Measurements from ENCODE around the gene DOK6. TPM values are rescaled to one million over a fixed set of nuclear protein-coding genes. Genes with fewer than 3 reads are reported as not detected.
A peak's percentile ranks its signal among the peaks of the same experiment; 100 is the strongest.
"Not testable (repeated sequence)": the region's sequence is repeated elsewhere in the genome, so short reads cannot be mapped to it uniquely, and the experiment has no call there.

Gene DOK6
- polyA plus RNA-seq, 3 donors: 17.1 to 21.7 (median 19.1) TPM

- no peak for DNase-seq (ENCODE audit: extremely low read depth in 1 of 11, low read depth in 9 of 11, low spot score in 4 of 11)
These were observed 465.1 kb downstream of the DOK6 start for GRCh38 chr18:69865776-69866175.

- no peak for DNase-seq (ENCODE audit: extremely low read depth in 1 of 11, low read depth in 9 of 11, low spot score in 4 of 11)
These were observed 465.5 kb downstream of the DOK6 start for GRCh38 chr18:69866212-69866611.

GRCh38 chr18:69870736-69871135 is 470.0 kb downstream of the DOK6 start:
- DNase-seq (ENCODE audit: extremely low read depth in 1 of 11, low read depth in 9 of 11, low spot score in 4 of 11): no peak

GRCh38 chr18:69871363-69871762 is 470.7 kb downstream of the DOK6 start:
- no peak for DNase-seq (ENCODE audit: extremely low read depth in 1 of 11, low read depth in 9 of 11, low spot score in 4 of 11)

GRCh38 chr18:69872661-69873060 is 472.0 kb downstream of the DOK6 start:
- no peak for DNase-seq (ENCODE audit: extremely low read depth in 1 of 11, low read depth in 9 of 11, low spot score in 4 of 11)

GRCh38 chr18:69874058-69874457 is 473.4 kb downstream of the DOK6 start:
- DNase-seq (ENCODE audit: extremely low read depth in 1 of 11, low read depth in 9 of 11, low spot score in 4 of 11): no peak

GRCh38 chr18:69876490-69876889 is 475.8 kb downstream of the DOK6 start:
- DNase-seq (ENCODE audit: extremely low read depth in 1 of 11, low read depth in 9 of 11, low spot score in 4 of 11): no peak

GRCh38 chr18:69878213-69878933 is 477.7 kb downstream of the DOK6 start:
- peak in 1 of 11 donors; percentile 13 for DNase-seq (ENCODE audit: extremely low read depth in 1 of 11, low read depth in 9 of 11, low spot score in 4 of 11)

- DNase-seq (ENCODE audit: extremely low read depth in 1 of 11, low read depth in 9 of 11, low spot score in 4 of 11): not testable (repeated sequence)
These were observed 478.4 kb downstream of the DOK6 start for GRCh38 chr18:69879051-69879450.

GRCh38 chr18:69880083-69880482 is 479.4 kb downstream of the DOK6 start:
- no peak for DNase-seq (ENCODE audit: extremely low read depth in 1 of 11, low read depth in 9 of 11, low spot score in 4 of 11)

GRCh38 chr18:69882965-69883668 is 482.4 kb downstream of the DOK6 start:
- no peak for DNase-seq (ENCODE audit: extremely low read depth in 1 of 11, low read depth in 9 of 11, low spot score in 4 of 11)

GRCh38 chr18:69883781-69884180 is 483.1 kb downstream of the DOK6 start:
- DNase-seq (ENCODE audit: extremely low read depth in 1 of 11, low read depth in 9 of 11, low spot score in 4 of 11): no peak

- no peak for DNase-seq (ENCODE audit: extremely low read depth in 1 of 11, low read depth in 9 of 11, low spot score in 4 of 11)
These were observed 484.7 kb downstream of the DOK6 start for GRCh38 chr18:69885355-69885754.

GRCh38 chr18:69885841-69886531 is 485.3 kb downstream of the DOK6 start:
- no peak for DNase-seq (ENCODE audit: extremely low read depth in 1 of 11, low read depth in 9 of 11, low spot score in 4 of 11)

- no peak for DNase-seq (ENCODE audit: extremely low read depth in 1 of 11, low read depth in 9 of 11, low spot score in 4 of 11)
These were observed 486.6 kb downstream of the DOK6 start for GRCh38 chr18:69887256-69887655.

GRCh38 chr18:69889009-69889408 is 488.3 kb downstream of the DOK6 start:
- no peak for DNase-seq (ENCODE audit: extremely low read depth in 1 of 11, low read depth in 9 of 11, low spot score in 4 of 11)

GRCh38 chr18:69890558-69890957 is 489.9 kb downstream of the DOK6 start:
- DNase-seq (ENCODE audit: extremely low read depth in 1 of 11, low read depth in 9 of 11, low spot score in 4 of 11): no peak

GRCh38 chr18:69894467-69894866 is 493.8 kb downstream of the DOK6 start:
- DNase-seq (ENCODE audit: extremely low read depth in 1 of 11, low read depth in 9 of 11, low spot score in 4 of 11): no peak

GRCh38 chr18:69895066-69896047 is 494.7 kb downstream of the DOK6 start:
- DNase-seq (ENCODE audit: extremely low read depth in 1 of 11, low read depth in 9 of 11, low spot score in 4 of 11): no peak
